ENCODE results near the gene ZDHHC3.

GRCh38 chr3:44984335-44984734, 8.4 kb upstream of the ZDHHC3 start:
- TF ChIP-seq POLR2AphosphoS5 (IDR thresholded peaks at IDR 0.05; ENCODE audit: low read depth, low read length) (no peak), TAF1 (IDR thresholded peaks at IDR 0.05; ENCODE audit: borderline replicate concordance, insufficient read depth, low read length) (no peak), SIN3A (IDR thresholded peaks at IDR 0.05; ENCODE audit: borderline replicate concordance, insufficient read depth, low read length) (no peak), FOXP2 (optimal IDR thresholded peaks at IDR 0.05; ENCODE audit: borderline replicate concordance, extremely low read depth, extremely low read length, insufficient read depth) (no peak), REST (IDR thresholded peaks at IDR 0.05; ENCODE audit: insufficient read depth in 1 of 2, low read depth in 2 of 2, low read length in 2 of 2) (no peak)
